ENCODE data around the gene AP3B1. TPM values are rescaled to one million over a fixed set of nuclear protein-coding genes. Genes with fewer than 3 reads are reported as not detected.

The AP3B1 gene
- total RNA-seq, 1 donor from 2014 or later: 53.4 TPM

DNA sequence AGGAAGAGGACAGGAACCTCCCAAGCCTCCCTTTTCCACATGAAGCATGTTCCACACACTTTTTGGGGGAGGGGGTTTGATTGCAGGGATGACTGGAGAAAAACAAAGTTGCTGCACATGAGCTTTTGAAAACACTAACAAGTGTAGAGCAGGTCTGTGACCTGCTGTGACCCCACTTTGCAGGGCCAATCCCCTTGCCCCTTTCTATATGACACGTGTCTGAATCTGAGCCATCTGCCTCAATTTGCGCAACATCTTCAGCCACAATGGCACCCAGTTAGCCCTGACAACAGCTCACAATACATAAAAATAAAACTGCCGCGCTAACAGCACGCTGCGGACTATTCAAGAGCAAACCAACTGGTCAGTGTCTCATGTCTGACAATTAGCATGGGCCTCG is 290.6 kb downstream of the AP3B1 start:
- DNase-seq (ENCODE audit: low read depth, low spot score): no peak

DNA sequence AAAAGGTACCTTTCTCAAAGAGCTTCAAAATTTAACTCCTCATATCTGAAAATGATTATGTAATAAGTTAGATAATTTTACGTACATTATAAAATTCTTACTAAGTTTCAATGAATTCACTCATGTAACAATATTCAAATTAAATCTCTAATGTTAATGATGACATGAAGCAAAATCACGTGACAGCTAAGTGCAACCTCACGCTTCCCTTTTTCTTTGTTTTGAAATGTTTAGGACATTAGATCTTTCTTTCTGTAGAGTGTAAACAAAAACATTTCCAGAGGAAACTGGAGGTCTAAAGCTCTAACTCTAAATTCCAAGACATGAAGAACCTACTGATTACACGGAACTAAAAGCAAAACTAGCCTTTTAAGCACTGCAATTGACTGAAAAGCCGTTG is 291.0 kb downstream of the AP3B1 start:
- DNase-seq (ENCODE audit: low read depth, low spot score): no peak

DNA sequence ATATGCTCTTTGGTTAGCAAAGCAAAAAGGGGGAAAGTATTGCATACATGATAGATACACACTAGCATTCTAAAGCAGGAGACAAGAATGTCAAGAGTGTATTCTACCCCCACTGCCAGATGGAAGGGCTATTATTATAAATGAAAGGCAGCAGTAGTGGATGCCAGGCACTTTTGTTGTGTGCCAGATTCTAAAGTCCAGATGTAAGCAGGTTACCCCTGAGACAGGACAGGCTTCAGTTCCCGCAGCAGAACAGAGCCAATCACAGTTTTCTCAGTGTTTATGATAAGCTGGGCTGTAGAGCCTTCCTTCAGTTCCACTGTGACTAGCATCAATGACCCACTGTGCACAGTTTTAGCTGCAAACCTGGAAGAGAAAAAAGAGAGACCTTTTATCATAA is 291.8 kb downstream of the AP3B1 start:
- no peak for DNase-seq (ENCODE audit: low read depth, low spot score)

DNA sequence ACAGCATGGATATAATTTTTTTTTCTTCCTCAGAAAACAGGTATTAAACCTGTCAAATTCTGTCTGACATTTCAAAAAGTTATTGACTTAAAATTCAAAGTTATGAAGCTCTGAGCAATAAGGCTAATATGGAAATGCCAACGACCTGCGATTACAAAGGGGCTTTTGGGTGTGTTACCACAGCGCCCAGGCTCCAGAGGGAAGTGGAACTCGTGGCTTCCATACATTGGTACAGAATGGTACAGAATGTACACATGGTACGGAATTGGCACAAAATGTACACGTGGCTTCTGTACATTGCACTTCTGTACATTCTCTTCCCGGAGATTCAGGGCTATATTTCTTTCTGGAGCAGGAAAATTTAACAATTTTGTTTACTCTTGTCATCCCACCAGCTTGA is 293.3 kb downstream of the AP3B1 start:
- no peak for DNase-seq (ENCODE audit: low read depth, low spot score)

DNA sequence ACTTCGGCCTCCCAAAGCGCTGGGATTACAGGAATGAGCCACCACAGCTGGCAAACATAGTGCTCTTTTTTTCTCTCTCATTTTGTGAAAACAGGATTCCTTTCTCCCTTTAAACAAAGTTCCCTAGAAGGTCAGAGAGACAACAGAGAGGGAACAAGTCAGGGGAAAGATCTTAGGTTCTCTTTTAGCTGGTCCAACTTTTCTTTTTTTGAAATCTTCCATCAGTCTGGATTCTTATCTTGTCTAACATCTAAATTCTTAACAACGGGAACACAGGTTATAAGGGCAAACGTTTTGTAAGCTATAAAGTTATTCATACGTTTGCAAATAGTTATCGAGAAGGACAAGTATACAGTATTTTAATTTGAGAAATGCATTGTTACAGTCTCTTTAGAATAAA is 294.3 kb downstream of the AP3B1 start:
- DNase-seq (ENCODE audit: low read depth, low spot score): no peak

DNA sequence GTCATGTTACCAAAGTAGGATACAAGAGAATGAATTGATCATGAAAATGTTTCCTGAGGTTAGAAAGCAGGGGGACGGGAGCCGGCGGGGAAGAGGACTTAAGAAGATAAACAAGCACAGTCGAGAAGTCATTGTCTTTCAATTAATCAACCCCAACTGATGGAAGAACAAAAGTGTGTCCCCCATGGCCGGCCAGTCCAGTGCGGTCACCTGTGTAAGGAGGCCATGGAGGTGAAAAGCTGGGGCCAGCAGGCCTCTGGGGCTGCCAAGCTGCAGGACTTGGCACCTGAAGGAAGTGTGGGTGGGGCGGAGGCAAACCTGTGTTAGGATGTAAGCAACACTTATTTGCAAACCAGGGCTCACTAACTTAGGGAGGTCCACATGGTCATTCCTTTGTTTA is 295.1 kb downstream of the AP3B1 start:
- no peak for DNase-seq (ENCODE audit: low read depth, low spot score)

DNA sequence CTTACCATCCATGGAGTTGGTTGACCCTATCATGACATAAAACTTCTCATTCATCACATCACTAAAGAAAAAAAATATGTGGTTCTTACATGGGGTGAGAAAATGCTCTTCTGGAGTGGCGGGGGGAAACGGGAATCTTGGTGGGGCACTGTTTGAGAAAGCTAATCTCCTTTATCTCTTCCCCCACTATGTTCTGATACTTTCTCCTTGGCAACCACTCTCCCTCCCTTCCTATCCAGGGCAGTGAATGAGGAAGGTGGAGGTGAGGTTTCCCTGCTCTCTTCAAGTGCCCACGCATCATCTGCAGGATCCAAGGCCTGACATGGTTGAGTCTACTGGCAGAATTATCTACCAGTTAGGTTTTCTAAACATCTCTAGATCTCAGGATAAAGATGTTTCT is 297.6 kb downstream of the AP3B1 start:
- no peak for DNase-seq (ENCODE audit: low read depth, low spot score)

DNA sequence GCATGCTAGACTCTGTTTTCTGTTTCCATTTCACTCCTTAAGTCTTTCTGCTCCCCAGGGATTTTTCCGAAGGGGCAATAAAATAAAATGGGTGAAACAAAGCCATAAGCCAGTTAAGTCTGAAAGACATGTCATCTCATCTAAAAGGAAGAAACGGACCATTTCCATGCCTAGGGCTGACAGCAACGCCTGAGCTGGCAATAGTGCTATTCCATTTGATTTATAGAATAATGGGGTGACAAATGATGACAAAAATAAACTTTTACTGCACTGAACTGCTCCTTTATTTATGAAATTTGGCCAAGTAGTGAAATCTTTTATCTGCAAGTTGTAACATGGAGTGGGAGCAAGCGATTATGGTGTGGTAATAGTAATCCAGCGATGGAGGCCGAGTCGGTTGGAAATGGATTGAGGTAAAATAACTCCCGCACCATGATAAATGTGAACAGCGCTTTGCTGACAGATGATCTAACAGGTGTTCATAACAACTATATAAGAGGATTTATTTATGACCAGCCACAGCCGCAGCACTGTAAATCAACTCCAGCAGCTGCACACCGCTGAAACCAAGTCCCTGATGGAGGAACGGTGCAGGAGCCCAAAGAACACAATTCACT is 298.6 kb downstream of the AP3B1 start:
- DNase-seq (ENCODE audit: low read depth, low spot score): no peak

DNA sequence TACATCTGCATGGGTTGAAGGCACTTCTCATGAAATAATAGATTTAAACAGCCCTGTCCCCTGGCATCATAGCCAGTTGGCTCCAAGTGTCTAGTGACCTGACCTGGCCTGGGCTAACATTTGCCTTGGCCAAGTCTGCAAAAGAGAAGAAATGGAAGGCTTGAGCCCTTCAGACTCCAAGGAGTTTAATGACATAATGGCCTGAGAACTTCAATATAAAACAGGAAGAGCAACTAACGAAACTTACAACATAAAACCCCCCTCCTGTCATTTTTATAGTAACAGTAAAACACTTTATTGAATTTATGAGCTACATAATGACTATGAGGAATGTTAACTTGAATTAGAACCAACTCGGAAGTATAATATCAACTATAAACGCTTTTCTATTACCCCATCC is 299.6 kb downstream of the AP3B1 start:
- DNase-seq (ENCODE audit: low read depth, low spot score): no peak

DNA sequence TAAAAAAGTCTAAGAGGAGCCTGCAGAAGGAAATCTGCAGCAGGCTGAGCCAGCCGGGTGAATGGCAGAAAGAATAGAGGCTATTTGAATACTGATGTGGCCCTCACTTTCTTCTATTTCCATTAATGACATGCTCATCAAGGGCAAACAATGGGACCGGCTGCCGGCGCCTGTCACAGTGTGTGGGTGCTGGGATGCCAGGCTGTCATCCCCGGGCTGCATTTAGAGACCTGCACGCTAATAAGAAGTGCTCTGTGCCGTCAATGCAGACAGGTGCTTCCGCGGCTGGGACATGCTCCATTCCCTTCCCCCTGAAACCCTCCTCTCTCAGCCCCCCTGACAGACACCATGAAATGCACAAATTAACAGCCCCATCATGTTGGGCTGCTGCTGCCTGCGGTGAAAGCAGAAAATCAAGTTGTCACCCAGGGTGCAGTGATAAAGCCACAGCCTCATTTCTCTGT is 300.6 kb downstream of the AP3B1 start:
- DNase-seq (ENCODE audit: low read depth, low spot score): no peak

DNA sequence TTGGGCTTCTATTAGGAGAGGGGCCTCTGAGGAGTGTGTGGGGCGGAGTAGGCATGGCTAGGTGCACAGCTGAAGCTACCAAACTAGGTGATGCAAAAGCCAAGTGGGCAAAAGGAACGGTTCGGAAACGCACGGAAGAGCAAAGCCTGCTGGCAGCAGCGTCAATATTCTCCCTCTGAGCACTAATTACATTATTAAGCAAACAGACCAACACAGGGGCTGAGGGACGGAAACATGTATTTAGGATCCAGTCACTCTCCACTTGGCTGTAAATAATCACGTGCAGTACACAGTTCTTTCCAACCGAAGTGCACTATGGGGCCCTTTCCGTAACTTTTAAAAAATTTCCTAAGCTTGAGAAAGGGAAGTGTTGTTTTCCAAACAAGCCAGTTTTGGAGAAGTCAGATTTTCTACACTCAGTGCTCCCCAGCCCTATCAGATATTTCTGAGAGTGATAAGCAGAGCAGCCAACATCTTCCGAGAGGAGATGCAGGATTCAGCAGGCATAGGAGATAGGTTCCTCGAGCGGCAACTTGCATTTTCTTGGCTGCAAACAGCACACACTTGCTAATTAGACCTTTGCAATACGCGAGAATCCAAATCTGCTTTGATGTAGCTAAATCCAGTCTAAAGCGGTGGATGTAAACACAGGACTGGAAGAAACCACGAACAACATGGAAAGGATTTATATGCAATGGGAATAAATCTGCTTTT is 301.2 kb downstream of the AP3B1 start:
- DNase-seq (ENCODE audit: low read depth, low spot score): no peak

DNA sequence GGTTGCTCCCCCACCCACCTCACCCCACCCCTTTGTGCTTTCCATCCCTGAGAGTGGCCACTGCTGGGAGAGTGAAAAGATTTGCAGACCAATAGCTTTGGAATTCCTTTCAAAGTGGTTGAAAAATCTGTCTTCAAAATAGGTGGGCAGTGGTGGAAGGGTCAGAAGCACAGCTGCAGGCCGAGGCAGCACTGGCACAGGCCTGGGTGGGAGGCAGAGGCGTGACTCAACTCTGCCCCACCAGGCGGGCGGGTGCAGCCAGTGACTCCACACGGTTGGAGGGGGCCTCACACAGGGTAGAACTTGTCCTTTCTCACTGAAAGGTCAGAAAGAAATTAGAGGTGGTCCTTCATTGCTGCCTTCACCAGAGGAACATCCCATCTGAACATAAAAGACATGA is 303.4 kb downstream of the AP3B1 start:
- DNase-seq (ENCODE audit: low read depth, low spot score): no peak

DNA sequence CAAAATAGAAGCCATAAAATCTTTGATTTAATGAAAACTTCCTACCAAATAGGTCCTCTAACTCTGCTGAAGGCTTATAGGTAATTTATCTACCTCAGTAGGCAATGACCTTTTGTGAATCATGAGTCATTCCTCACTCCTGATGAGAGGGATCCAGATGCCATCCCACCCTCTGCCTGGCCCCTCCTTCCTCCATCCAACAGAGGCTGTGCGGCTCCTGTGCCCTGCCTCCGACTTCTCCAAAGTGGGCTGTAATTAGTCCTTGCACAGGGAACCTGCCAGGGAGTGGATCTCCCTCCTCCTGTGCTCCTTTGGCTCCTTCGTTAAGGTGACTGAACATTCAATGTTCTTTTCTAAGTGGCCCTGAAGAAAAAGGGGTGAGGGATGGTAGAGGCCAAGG is 304.5 kb downstream of the AP3B1 start:
- DNase-seq (ENCODE audit: low read depth, low spot score): no peak

DNA sequence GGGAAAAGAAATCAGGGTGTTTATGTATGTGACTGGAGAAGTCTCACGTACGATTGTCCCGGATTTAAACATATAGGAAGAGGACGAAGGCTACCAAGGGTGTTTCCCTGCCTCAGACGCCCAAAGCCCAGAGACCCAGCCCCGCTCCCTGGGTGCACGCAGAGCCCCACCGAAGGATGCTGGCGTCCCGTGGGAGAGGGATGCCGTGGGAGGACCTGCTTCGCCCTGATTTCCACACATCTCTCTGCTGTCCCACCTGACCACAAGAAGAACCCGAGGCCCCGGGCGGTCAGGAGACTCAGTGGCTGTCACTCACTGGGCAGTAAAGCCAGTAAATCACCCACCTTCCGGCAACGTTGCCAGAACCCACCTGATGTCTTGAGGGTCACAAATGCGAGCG is 306.5 kb downstream of the AP3B1 start:
- no peak for DNase-seq (ENCODE audit: low read depth, low spot score)

DNA sequence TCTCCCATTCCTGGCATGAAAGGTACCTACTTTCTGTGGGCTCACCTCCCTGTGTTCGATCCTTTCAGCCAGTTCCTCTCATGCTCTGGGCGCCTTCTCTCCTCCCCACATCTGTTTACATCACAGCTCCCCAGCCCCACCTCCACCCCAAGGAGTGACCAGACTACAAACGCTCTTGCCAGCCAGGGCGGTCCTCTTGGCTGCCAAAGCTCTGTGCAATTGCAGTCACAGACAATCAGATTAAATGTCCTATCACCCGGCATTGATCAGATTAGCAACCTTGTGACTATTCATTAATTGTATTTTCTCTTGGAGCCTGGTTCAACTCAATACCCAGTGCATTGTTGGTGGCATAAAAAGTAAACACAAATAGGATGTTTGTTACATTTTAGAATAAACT is 307.2 kb downstream of the AP3B1 start:
- no peak for DNase-seq (ENCODE audit: low read depth, low spot score)

DNA sequence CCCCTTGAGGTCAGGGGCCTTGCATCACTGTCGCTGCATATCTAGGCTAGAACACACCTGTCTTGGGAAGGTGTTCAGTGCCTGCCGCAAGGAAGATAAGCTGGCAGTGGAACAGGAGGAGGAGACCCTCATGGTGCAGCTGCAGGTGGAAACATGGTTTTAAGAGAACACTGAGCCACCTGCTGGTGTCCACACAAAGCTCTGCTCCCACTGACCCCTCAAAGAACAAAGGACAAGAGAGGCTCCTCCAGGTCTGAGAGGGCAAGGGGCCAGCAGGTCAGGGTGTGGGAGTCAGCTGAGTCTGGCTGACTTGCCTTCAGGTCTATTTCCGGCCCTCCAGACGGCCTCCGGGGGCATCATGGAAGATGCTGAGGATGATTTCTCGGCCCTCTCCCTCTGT is 308.2 kb downstream of the AP3B1 start:
- DNase-seq (ENCODE audit: low read depth, low spot score): no peak

DNA sequence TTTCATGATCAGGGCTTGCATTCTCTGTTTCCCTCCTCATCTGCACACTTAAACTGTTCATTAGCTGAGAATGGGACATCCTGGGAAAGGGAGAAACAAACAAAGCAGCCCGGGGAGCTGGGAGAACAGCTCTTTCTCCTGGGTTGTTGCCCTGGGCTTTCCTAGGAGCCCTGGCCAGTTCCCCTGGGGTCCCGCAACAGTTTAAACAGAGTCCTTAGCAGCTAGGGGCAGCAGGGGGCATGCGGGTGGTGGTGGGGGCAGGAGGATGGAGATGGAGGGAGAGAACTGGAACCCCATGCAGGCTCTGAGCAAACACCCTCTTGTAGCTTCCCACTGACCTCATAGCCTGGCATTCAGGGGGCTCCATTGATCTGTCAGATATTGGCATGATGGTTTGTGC is 309.3 kb downstream of the AP3B1 start:
- DNase-seq (ENCODE audit: low read depth, low spot score): no peak

DNA sequence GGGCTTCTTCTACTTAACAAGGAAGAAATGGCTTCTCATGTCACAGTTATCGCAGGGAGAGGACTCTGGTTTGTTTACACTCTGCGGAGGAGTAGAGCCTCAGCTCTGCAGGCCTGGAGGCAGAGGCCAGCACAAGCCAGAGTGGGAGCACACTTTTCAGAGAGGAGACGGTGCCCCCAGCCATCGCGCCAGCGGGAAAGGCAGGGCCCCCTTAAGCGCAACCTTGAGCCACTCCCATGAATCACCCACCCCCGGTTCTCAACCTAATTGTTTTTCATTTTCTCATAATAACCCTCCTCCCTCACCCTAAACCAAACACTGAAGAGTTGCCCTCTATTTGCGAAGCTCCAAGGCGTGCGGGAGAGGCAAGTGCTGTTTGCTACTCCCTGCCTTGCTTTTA is 309.9 kb downstream of the AP3B1 start:
- no peak for DNase-seq (ENCODE audit: low read depth, low spot score)

DNA sequence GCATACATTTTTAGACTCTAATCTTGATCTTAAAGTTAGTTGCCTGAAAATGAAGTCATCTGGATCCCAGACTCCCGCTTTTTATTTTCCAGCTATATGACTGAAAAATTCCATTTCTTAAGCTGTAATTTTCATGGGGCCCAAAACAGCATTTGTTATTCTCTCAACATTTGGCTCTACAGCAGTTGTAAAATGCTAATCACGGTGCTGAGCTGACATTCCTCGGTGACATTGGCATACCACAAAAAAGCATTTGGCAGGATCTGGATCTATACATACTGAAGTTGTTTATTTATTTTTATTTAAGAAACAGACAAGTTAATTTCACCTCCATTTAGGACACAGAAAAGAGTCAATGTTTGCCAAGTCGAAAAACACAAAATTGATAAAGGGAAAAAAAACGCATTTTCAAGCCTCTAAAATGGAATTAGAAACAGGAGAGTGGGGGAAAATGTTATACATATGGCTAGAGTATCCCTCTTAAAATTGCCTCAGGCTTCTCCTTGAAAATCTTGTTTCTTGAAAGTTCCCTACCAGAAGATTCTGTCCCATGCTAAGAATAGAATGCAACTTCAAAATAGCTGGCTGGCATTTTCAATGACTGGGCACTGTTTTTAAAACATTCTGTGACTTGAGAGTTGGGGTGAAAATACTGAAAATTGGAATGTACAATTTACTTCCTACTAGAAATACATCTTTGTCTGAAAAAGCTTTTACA is 310.9 kb downstream of the AP3B1 start:
- no peak for DNase-seq (ENCODE audit: low read depth, low spot score)

DNA sequence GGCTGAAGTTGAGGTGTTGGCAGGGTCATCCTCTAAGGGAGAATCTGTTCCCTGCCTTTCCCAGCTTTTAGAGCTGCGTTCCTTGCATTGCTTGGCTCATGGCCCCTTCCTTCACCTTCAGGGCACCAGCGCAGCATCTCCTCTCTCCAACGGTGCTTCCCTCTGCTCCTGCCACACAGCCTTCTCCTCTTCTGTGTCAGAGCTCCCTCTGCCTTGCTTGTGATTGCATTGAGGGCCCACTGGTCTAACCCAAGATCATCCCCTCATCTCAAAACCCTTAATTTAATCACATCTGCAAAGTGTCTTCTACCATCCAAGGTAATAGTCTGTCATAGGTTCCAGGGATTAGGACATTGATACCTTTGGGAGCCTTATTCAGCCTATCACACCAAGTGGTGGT is 312.7 kb downstream of the AP3B1 start:
- no peak for DNase-seq (ENCODE audit: low read depth, low spot score)

DNA sequence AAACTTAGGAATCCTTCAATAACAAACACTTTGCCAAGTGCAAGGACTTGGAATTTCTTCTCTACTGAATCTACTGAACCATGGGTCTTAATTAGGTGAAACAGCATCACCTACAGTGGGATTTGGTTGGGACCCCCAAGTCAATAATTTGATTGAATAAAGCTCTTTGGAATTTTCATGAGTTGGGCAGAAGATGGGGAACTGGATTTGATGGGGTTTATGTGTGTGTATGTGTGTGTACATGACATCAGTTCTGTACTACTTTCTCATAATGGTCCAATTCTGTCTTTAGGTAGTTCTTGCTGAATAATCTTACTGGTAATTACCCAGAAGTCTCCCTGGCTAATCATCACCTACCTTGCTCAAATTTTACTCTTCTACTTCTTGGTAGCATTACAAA is 319.9 kb downstream of the AP3B1 start:
- no peak for DNase-seq (ENCODE audit: low read depth, low spot score)

DNA sequence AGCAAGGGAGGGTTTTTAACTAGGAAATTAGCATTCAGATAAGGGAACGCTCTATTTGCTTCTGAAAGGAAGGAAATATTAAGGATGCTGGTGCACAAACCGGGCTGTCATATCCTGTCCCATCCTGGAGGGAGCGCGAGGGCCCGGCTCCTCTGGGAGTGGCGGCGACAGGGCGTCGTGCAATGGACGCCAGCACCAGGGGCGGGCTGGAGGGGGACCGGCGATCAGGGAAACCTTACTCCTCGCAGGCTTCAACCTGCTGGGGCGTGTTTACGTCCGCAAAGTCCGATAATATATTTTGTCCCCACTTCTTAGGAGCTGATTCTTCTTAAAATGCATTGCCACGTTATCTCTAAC is 321.3 kb downstream of the AP3B1 start:
- DNase-seq (ENCODE audit: low read depth, low spot score): no peak
